LNCaP clone FGC (cell line): ENCODE results near the gene CD99L2.

Experiments
- DNase-seq: peaks from one replicate; pipeline ENCODE4 v3.0.0-alpha.2; 2011; ENCODE audit warnings: low read depth
- H3K4me3 ChIP-seq: 2 replicates; pipeline ENCODE4 v1.5.1; 2011; ENCODE audit warnings: mild to moderate bottlenecking, low read depth, low read length, control low read depth
- CTCF ChIP-seq: IDR thresholded peaks from 2 replicates; pipeline ENCODE4 v1.5.1; 2012; ENCODE audit warnings: mild to moderate bottlenecking; ENCODE audit not compliant: control insufficient read depth, insufficient read depth; ENCODE audit errors: extremely low read depth

The CD99L2 gene

DNA sequence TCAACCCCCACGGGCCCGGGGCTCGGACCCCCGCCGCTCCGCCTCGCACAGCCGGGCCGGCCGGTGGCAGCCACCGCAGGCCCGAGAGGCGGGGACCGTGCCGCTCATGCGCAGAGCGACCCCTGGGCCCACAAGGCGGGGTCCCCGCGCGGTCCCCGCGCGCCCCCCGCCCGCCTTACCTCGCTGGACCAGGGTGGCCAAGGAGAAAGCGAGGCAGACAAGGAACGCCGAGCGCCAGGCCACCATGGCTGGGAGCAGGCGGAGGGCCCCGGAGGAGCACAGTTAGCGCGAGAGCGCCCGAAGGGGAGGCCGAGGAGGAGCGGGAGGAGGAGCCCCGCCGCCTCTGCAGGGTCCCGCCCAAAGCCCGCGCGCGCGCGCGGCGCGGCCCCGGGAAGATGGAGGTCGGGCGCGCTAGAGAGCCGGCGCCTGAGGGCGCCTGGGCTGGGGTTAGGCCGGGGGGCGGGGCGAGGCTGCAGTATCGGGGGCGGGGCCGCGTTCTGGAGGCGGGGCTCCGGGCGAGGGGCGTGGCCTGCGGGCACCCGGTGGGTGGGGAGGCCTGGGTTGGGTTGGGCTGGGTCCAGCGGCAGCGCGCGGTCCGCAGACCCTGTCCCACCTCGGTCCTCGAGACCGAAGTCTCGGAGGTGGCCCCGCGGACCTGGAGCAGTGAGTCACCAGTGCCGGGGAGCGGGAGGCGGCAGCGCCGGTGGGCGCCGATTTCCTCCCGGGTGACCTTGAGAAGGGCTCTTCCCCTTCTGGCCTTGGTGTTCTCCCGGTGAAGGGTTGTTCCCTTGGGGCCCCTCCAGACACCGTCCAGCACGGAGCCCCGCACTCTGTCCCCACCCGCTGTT, at the start of gene CD99L2:
TSS of gene CD99L2 (minus strand) at position 326 of the 848 bp plus-strand sequence. CDS start at position 246, 80 bp downstream.
- peak within 1 kb of the TSS; percentile 62 for H3K4me3 ChIP-seq
- DNase-seq, result peak; percentile 27
- TF ChIP-seq CTCF, result no peak

DNA sequence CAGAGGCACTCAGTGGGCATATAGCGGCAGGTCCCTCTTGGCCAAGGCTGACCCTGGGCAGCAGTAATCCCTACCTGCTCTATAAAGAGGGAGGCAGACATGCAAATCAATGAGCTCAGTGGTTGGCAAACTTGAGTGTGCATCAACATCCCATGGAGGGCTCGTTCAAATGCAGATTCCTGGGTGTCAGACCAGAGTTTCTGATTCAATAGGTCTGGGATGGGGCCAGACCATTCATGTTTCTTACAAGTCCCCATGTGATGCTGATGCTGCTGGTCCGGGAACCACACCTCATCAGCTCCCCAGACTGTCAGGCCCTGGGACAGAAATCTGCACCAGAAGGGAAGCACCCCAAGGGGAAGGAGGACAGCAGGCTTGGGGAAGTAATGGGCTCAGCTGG, 45.8 kb upstream of the CD99L2 start:
- DNase-seq, result no peak
- H3K4me3 ChIP-seq, result no peak overlapping the region
- no peak for TF ChIP-seq CTCF

DNA sequence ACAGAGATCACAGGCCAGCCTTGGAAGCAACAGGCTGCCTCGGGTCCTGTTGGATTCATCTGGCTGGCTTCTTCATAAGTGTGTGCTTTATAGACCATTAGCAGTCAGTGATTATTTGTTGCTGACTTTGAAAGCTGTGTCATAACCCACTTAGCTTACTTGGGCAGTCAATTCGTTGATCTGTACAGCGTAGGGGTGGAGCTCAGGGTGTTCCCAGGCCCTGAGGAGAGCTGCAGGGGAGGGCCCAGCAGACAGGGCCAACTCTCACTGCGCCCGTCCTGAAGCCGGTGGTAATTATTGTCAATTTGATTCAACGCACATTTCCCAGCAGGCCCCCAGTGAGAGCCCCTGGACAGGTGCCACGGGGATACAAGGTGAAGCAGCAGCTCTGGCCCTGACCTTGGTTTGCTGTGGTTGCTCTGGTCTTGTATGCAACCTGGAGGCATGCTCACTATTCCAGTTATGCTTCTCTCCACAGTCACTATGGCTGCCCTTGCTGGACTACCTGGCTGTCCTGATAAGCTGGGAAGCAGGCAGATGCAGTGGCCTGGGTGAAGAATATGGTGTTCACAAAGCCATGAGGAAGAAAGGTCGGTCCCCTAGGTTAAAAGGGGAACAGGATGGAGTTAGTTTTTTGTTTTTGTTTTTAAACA, 44.6 kb upstream of the CD99L2 start:
- H3K4me3 ChIP-seq, result no peak overlapping the region
- no peak for DNase-seq
- TF ChIP-seq CTCF, result no peak

DNA sequence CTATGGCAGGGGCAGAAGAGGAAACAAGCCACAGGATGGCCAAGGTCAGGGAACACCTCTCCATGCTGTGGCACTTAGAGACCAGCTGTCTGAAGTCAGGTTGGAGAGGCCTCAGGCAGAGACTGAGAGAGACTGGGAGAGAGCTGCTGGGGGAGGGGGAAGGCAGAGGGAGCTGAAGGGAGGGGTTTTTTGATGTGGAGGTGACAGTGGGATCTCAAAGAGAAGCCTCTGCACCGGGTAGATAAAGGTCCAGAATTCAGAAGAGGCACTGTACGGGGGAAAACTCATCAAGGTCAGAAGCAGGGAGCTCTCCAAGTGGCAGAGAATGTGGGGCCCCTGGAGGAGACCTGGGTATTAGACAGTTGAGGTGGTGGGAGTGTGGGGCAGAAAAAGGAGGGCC, 43.1 kb upstream of the CD99L2 start:
- no peak for TF ChIP-seq CTCF
- no peak for DNase-seq
- H3K4me3 ChIP-seq, result no peak overlapping the region

- no peak overlapping the region for H3K4me3 ChIP-seq
- TF ChIP-seq CTCF, result no peak
- DNase-seq, result no peak
Measured at GRCh38 chrX:150940844-150941495, 42.5 kb upstream of the CD99L2 start.

DNA sequence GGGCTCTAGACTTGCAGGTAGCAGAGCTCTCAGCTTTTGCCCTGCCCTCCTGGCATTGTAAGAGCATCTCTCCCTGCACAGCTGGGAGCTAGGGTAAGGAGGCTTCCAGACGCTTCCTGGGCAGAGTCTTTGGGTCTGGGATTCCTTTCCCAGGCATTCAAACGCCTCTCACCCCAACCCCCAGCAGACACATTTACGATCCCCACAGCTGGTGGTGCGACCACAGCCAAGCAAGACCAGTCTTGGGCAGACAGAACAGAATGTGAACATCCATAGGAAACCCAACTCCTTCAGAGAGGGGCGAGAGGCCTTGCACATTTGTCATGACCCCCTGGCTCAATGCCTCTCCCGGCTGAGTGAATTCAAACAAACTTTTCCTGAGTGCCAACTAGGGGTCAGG, 38.1 kb upstream of the CD99L2 start:
- no peak for DNase-seq
- H3K4me3 ChIP-seq, result no peak overlapping the region
- TF ChIP-seq CTCF, result no peak
